K562 (cell line): ENCODE results near the gene SCT. TPM values are rescaled to one million over a fixed set of nuclear protein-coding genes. Genes with fewer than 3 reads are reported as not detected.

ENCODE experiments used
- BHLHE40 ChIP-seq: IDR thresholded peaks from 2 replicates; pipeline ENCODE4 v1.6.1; 2011; ENCODE audit warnings: low read length, improper control_type of control experiment
- C11orf30 ChIP-seq: fragments of 450-650 bp; IDR thresholded peaks from 2 replicates; pipeline ENCODE4 v1.6.1; 2016; ENCODE audit warnings: low read depth, mild to moderate bottlenecking
- CBX2 ChIP-seq: fragments of 200-600 bp; sonication (generic); IDR thresholded peaks from one replicate; pipeline ENCODE4 v1.6.1; 2012; ENCODE audit warnings: mild to moderate bottlenecking, low read length, inconsistent platforms; ENCODE audit not compliant: insufficient read depth, poor library complexity, severe bottlenecking
- CGGBP1 ChIP-seq: fragments of 250-450 bp; sonication (Bioruptor Pico); IDR thresholded peaks from 2 replicates; pipeline ENCODE4 v1.9.0; 2021; ENCODE audit warnings: mild to moderate bottlenecking
- CXXC5 ChIP-seq: fragments of 250-450 bp; sonication (Bioruptor Pico); IDR thresholded peaks from 2 replicates; pipeline ENCODE4 v1.8.0; 2022; ENCODE audit warnings: inconsistent platforms, mild to moderate bottlenecking, moderate library complexity
- EP300 ChIP-seq: IDR thresholded peaks from 2 replicates; pipeline ENCODE4 v1.6.1; 2012; ENCODE audit warnings: low read length, improper control_type of control experiment
- KLF1 ChIP-seq: fragments of 450-650 bp; IDR thresholded peaks from 2 replicates; pipeline ENCODE4 v1.6.1; 2016; ENCODE audit warnings: missing genetic modification characterization, missing compliant biosample characterization
- LEF1 ChIP-seq: fragments of 450-650 bp; IDR thresholded peaks from 2 replicates; pipeline ENCODE4 v1.6.1; 2016; ENCODE audit warnings: mild to moderate bottlenecking
- MEF2D ChIP-seq: conservative IDR thresholded peaks from 2 replicates; pipeline ENCODE4 v1.6.1; 2016; ENCODE audit warnings: low read depth, missing genetic modification characterization, missing compliant biosample characterization
- NBN ChIP-seq: fragments of 450-650 bp; IDR thresholded peaks from 2 replicates; pipeline ENCODE4 v1.6.1; 2016; ENCODE audit warnings: low read depth, mild to moderate bottlenecking
- NONO ChIP-seq, 2 experiments: fragments of 200-400 bp in 1 of 2; fragments of 450-650 bp in 1 of 2; formaldehyde crosslinking in 1 of 2; IDR thresholded peaks; 2 replicates each; pipeline ENCODE4 v1.6.1; 2017; ENCODE audit warnings: low read depth in 2 of 2, mild to moderate bottlenecking in 2 of 2, moderate library complexity in 2 of 2, low read length in 1 of 2
- PHB ChIP-seq: fragments of 250-450 bp; sonication (Bioruptor Pico); IDR thresholded peaks from 2 replicates; pipeline ENCODE4 v1.5.0; 2021
- PHF20 ChIP-seq: fragments of 450-650 bp; IDR thresholded peaks from 2 replicates; pipeline ENCODE4 v1.6.1; 2018; ENCODE audit not compliant: partially characterized antibody
- PTTG1 ChIP-seq: fragments of 450-650 bp; IDR thresholded peaks from 2 replicates; pipeline ENCODE4 v1.6.1; 2016; ENCODE audit warnings: low read depth, mild to moderate bottlenecking, missing genetic modification characterization, missing compliant biosample characterization
- RCOR1 ChIP-seq, 2 experiments: IDR thresholded peaks; 2 replicates each; pipeline ENCODE4 v1.6.1; 2012; ENCODE audit warnings: low read depth in 2 of 2, low read length in 2 of 2, borderline replicate concordance in 1 of 2, improper control_type of control experiment in 1 of 2
- SMAD4 ChIP-seq: fragments of 250-450 bp; sonication (Bioruptor Pico); conservative IDR thresholded peaks from 2 replicates; pipeline ENCODE4 v1.8.0; 2021; ENCODE audit warnings: inconsistent platforms, mild to moderate bottlenecking, moderate library complexity
- ZEB2 ChIP-seq: fragments of 450-650 bp; IDR thresholded peaks from 2 replicates; pipeline ENCODE4 v1.6.1; 2016
- ZFP91 ChIP-seq: sonication (generic); formaldehyde crosslinking; IDR thresholded peaks from 2 replicates; pipeline ENCODE4 v1.8.0; 2022; ENCODE audit warnings: mild to moderate bottlenecking, missing genetic modification reagents
- ZNF316 ChIP-seq: fragments of 450-650 bp; IDR thresholded peaks from 2 replicates; pipeline ENCODE4 v1.6.1; 2016
- ZNF324 ChIP-seq: fragments of 250-450 bp; sonication (Bioruptor Pico); IDR thresholded peaks from 2 replicates; pipeline ENCODE4 v1.4.0; 2020; ENCODE audit warnings: mild to moderate bottlenecking
- ZNF592 ChIP-seq: fragments of 450-650 bp; IDR thresholded peaks from 2 replicates; pipeline ENCODE4 v1.6.1; 2017; ENCODE audit warnings: antibody characterized with exemption, mild to moderate bottlenecking
- ZNF778 ChIP-seq: fragments of 450-650 bp; formaldehyde crosslinking; IDR thresholded peaks from 2 replicates; pipeline ENCODE4 v1.4.0; 2020; ENCODE audit warnings: mild to moderate bottlenecking, moderate library complexity
- polyA plus RNA-seq, 8 experiments: library from polyadenylated mRNA; depleted of rRNA in 4 of 8; stranded (reverse) in 5 of 8; unstranded in 3 of 8; fragments of >200 nt; fragmentation: Nextera tagmentation in 2 of 8; fragmentation: Illumina TruSeq in 1 of 8; extraction: Ambion mirVana in 2 of 8; extraction: Trizol in 1 of 8; gene quantifications; 2 replicates each; pipeline versions ENCODE4 v1.2.1 to v1.2.3, GENCODE V29; 2011 to 2014; ENCODE audit warnings: inconsistent platforms in 1 of 8, missing spikeins in 1 of 8
- total RNA-seq, 7 experiments: library from RNA; depleted of rRNA in 6 of 7; stranded (reverse); fragments of >200 nt in 6 of 7; fragmentation: Illumina TruSeq in 2 of 7; extraction: Trizol in 2 of 7; gene quantifications; 2 replicates each; pipeline versions ENCODE4 v1.2.1 to v1.2.3, GENCODE V29; 2011 to 2021; ENCODE audit warnings: low replicate concordance in 1 of 7
- TF ChIP-seq, protein P1 (sequence below): fragments of 250-450 bp; sonication (Bioruptor Pico); IDR thresholded peaks from 2 replicates; pipeline ENCODE4 v1.5.0; 2020; ENCODE audit warnings: mild to moderate bottlenecking

Gene SCT
- total and polyA plus RNA-seq, 9 of the 15 experiments (the other 6 are each of a cell fraction or from before 2014, with no cell fraction given), result not detected

GRCh38 chr11:665704-666281 lies 38.8 kb upstream of the SCT start (continued):
- TF ChIP-seq ZNF324 (CRISPR knock-in tag), result no peak
- no peak for TF ChIP-seq ZFP91 (CRISPR knock-in tag)
- TF ChIP-seq NBN, result peak; percentile 61; the same call in 1 of the 2 replicates
- TF ChIP-seq RCOR1 (IDR thresholded peaks at IDR 0.05; ENCODE audit: borderline replicate concordance in 1 of 2, low read depth in 2 of 2, low read length in 2 of 2), result peak in 1 of 2 experiments; percentile 60; a peak in 2 of 4 replicates
- peak; percentile 99 for TF ChIP-seq C11orf30
- TF ChIP-seq ZNF778 (CRISPR knock-in tag), result no peak
- 0 out of 2 replicates have a peak, but pooled peaks have one; percentile 19 for TF ChIP-seq BHLHE40
- TF ChIP-seq CBX2, result no peak
- TF ChIP-seq KLF1, result 0 out of 2 replicates have a peak, but pooled peaks have one; percentile 8
- TF ChIP-seq CGGBP1, result no peak
- TF ChIP-seq NONO (IDR thresholded peaks at IDR 0.05; ENCODE audit: low read depth in 2 of 2, low read length in 1 of 2), result peak in 1 of 2 experiments; percentile 9; a peak in 1 of 4 replicates
- peak; percentile 99 for TF ChIP-seq ZNF316
- peak; percentile 39; the same call in 1 of the 2 replicates for TF ChIP-seq MEF2D (tag)
- TF ChIP-seq, protein P1, sequence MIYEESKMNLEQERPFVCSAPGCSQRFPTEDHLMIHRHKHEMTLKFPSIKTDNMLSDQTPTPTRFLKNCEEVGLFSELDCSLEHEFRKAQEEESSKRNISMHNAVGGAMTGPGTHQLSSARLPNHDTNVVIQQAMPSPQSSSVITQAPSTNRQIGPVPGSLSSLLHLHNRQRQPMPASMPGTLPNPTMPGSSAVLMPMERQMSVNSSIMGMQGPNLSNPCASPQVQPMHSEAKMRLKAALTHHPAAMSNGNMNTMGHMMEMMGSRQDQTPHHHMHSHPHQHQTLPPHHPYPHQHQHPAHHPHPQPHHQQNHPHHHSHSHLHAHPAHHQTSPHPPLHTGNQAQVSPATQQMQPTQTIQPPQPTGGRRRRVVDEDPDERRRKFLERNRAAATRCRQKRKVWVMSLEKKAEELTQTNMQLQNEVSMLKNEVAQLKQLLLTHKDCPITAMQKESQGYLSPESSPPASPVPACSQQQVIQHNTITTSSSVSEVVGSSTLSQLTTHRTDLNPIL (CRISPR knock-in tag), result no peak
- peak; percentile 95; the same call in 1 of the 2 replicates for TF ChIP-seq ZNF592
- TF ChIP-seq ZEB2, result 0 out of 2 replicates have a peak, but pooled peaks have one; percentile 57
- 0 out of 2 replicates have a peak, but pooled peaks have one; percentile 7 for TF ChIP-seq PTTG1 (tag)
- peak; percentile 46; the same call in 1 of the 2 replicates for TF ChIP-seq CXXC5 (CRISPR knock-in tag)
- 0 out of 2 replicates have a peak, but pooled peaks have one; percentile 77 for TF ChIP-seq PHB (CRISPR knock-in tag)
- peak; percentile 69 for TF ChIP-seq LEF1
- TF ChIP-seq EP300, result peak; percentile 76
- 0 out of 2 replicates have a peak, but pooled peaks have one; percentile 66 for TF ChIP-seq SMAD4 (CRISPR knock-in tag)
- no peak for TF ChIP-seq PHF20
